ENCODE measurements around the gene PYGO2.

DNA sequence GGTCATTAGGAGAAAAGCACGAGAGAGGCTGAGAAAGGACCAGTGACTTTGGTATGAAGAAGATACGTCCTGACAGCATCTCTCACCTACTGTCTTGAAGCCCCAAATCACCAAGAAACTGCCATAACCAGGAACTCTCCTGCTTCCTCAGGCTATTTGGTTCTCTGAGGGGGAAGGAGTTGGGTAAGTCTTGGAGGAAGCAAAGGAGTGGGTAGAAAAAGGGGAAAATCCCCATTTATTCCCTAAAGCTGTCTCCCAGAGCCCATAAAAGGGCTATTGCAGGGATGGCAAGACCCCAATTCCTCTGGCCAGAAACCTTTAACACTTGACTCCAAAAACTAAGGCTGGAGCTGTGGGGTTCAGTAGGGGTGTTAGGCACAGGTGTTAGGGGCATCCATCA lies 3.5 kb downstream of the PYGO2 start:
- TF ChIP-seq, protein P1, sequence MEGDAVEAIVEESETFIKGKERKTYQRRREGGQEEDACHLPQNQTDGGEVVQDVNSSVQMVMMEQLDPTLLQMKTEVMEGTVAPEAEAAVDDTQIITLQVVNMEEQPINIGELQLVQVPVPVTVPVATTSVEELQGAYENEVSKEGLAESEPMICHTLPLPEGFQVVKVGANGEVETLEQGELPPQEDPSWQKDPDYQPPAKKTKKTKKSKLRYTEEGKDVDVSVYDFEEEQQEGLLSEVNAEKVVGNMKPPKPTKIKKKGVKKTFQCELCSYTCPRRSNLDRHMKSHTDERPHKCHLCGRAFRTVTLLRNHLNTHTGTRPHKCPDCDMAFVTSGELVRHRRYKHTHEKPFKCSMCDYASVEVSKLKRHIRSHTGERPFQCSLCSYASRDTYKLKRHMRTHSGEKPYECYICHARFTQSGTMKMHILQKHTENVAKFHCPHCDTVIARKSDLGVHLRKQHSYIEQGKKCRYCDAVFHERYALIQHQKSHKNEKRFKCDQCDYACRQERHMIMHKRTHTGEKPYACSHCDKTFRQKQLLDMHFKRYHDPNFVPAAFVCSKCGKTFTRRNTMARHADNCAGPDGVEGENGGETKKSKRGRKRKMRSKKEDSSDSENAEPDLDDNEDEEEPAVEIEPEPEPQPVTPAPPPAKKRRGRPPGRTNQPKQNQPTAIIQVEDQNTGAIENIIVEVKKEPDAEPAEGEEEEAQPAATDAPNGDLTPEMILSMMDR (IDR thresholded peaks at IDR 0.05; ENCODE audit: insufficient read depth, low read length) = no peak
- TF ChIP-seq, protein P2, sequence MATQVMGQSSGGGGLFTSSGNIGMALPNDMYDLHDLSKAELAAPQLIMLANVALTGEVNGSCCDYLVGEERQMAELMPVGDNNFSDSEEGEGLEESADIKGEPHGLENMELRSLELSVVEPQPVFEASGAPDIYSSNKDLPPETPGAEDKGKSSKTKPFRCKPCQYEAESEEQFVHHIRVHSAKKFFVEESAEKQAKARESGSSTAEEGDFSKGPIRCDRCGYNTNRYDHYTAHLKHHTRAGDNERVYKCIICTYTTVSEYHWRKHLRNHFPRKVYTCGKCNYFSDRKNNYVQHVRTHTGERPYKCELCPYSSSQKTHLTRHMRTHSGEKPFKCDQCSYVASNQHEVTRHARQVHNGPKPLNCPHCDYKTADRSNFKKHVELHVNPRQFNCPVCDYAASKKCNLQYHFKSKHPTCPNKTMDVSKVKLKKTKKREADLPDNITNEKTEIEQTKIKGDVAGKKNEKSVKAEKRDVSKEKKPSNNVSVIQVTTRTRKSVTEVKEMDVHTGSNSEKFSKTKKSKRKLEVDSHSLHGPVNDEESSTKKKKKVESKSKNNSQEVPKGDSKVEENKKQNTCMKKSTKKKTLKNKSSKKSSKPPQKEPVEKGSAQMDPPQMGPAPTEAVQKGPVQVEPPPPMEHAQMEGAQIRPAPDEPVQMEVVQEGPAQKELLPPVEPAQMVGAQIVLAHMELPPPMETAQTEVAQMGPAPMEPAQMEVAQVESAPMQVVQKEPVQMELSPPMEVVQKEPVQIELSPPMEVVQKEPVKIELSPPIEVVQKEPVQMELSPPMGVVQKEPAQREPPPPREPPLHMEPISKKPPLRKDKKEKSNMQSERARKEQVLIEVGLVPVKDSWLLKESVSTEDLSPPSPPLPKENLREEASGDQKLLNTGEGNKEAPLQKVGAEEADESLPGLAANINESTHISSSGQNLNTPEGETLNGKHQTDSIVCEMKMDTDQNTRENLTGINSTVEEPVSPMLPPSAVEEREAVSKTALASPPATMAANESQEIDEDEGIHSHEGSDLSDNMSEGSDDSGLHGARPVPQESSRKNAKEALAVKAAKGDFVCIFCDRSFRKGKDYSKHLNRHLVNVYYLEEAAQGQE (IDR thresholded peaks at IDR 0.05; ENCODE audit: insufficient replicate concordance, low read depth) = no peak
- TF ChIP-seq POLR2AphosphoS5 (IDR thresholded peaks at IDR 0.05; ENCODE audit: low read depth) = no peak
- no peak for TF ChIP-seq GABPA (IDR thresholded peaks at IDR 0.05; ENCODE audit: low read depth)
- no peak for TF ChIP-seq SPI1 (IDR thresholded peaks at IDR 0.05; ENCODE audit: borderline replicate concordance, low read depth)
